Fibroblast of villous mesenchyme (primary cell): Measurements from ENCODE around the gene TXLNB. TPM values are rescaled to one million over a fixed set of nuclear protein-coding genes. Genes with fewer than 3 reads are reported as not detected.

Experiments
- DNase-seq: peaks from one replicate; pipeline ENCODE4 v3.0.0-alpha.2; 2010; ENCODE audit warnings: low read depth
- H3K4me3 ChIP-seq: 2 replicates; pipeline ENCODE4 v1.5.1; 2011; ENCODE audit warnings: low read depth, mild to moderate bottlenecking, low read length
- total RNA-seq: library from RNA; depleted of rRNA; stranded (reverse); fragments of >200 nt; gene quantifications from 2 replicates; pipeline ENCODE4 v1.2.3, GENCODE V29; 2012
- TF ChIP-seq, protein P1 (sequence below): IDR thresholded peaks from 2 replicates; pipeline ENCODE4 v1.5.1; 2012; ENCODE audit warnings: low read depth, mild to moderate bottlenecking, low read length; ENCODE audit not compliant: insufficient read depth

Gene TXLNB
- total RNA-seq, 1 donor = under 0.01 TPM

DNA sequence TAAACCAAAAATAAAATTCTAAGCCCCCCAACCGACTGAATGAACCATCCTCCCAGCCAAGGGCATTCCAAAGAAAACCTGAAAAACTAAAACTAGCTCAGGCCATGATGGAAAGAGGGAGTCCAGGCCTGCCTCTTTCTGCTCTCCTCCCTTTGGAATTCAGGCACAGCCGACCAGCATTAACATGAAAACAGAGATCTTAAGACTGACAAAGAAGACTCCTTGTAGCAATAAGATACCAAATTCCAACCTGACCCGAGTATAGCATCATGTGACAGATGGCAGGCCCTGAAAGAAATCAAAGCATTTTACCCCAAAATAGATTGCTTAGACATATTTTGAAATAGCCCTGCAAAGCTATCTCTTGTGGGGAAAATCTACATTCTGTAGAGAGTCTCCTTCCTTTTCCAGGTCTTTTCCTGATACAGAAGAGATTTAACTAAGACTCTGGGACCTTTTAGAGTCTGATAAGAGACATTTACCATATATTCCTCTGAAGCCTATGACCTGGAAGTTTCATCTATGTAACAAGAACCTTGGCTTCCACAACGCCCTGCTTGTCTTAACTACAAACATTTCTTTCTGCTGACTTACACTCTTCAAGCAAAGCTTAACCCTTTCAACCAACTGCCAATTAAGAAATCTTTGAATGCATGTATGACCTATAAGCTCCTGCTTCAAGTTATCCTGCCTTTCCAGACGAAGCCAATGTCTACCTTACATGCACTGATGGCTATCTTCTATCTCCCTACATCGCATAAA is 22.2 kb upstream of the TXLNB start:
- DNase-seq = no peak
- no peak overlapping the region for H3K4me3 ChIP-seq
- TF ChIP-seq, protein P1, sequence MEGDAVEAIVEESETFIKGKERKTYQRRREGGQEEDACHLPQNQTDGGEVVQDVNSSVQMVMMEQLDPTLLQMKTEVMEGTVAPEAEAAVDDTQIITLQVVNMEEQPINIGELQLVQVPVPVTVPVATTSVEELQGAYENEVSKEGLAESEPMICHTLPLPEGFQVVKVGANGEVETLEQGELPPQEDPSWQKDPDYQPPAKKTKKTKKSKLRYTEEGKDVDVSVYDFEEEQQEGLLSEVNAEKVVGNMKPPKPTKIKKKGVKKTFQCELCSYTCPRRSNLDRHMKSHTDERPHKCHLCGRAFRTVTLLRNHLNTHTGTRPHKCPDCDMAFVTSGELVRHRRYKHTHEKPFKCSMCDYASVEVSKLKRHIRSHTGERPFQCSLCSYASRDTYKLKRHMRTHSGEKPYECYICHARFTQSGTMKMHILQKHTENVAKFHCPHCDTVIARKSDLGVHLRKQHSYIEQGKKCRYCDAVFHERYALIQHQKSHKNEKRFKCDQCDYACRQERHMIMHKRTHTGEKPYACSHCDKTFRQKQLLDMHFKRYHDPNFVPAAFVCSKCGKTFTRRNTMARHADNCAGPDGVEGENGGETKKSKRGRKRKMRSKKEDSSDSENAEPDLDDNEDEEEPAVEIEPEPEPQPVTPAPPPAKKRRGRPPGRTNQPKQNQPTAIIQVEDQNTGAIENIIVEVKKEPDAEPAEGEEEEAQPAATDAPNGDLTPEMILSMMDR = no peak

DNA sequence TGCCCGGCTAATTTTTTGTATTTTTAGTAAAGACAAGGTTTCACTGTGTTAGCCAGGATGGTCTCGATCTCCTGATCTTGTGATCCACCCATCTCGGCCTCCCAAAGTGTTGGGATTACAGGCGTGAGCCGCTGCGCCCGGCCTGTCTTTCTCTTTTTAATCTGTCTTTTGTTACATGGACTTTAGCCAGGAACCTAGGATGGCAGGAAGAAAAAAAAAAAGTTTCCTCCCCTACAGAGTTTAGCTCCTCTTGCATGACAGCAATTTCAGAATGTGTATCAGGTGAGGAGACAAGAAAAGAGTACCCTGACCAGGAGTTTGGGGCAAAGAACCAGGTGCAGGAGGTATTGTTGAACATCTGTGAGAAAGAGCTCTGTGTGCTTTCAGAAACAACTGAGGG is 21.4 kb upstream of the TXLNB start:
- no peak overlapping the region for H3K4me3 ChIP-seq
- TF ChIP-seq, protein P1 = no peak
- DNase-seq = no peak

DNA sequence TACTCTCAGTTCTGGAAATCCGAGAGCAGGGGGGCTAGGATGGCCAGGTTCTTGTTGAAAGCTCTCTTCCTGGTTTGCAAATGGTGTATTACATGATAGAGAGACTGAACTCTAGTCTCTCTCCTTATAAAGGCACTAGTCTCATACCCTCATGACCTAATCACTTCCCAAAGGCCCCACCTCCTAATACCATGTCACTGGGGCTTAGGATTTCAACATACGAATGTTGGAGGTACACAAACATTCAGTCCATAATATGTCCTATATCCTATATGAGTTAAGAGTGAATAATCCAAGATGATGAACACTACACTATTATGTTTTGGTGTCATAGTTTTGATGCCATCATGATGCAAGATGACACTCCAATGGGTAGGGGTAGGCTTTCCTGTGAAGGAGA is 20.0 kb upstream of the TXLNB start:
- no peak overlapping the region for H3K4me3 ChIP-seq
- TF ChIP-seq, protein P1 = no peak
- DNase-seq = no peak

DNA sequence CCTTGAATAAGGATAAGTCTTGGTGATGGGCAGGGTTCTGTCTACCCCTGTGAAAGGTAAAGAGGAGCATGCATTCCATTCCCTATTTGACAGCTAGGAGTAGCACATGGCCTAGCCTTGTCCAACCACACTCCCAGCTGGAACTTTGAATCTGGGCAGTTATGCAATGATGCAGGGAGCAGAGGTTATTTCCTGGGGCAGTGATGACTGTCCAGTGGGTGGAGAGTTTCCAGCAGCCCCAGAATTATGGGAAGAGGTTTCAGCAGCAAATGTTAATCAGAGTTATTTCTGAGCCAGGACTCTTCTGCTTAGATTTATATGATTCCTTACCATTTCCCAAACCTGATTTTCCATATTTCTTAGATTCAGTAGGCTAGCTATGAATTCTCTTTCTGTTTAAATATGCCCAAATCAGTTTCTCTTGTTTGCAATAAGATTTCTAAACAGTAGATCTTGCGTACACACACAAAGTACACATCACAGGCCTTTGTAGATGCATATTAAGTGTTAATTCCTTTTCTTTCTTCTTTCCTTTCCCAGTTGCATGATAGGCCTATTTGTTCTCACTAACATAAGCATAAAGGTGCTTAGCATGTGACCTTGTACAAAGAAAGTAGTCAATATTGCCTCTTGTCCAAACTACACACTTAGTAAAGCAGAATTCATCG is 17.3 kb upstream of the TXLNB start:
- no peak overlapping the region for H3K4me3 ChIP-seq
- TF ChIP-seq, protein P1 = no peak
- DNase-seq = peak; percentile 62

DNA sequence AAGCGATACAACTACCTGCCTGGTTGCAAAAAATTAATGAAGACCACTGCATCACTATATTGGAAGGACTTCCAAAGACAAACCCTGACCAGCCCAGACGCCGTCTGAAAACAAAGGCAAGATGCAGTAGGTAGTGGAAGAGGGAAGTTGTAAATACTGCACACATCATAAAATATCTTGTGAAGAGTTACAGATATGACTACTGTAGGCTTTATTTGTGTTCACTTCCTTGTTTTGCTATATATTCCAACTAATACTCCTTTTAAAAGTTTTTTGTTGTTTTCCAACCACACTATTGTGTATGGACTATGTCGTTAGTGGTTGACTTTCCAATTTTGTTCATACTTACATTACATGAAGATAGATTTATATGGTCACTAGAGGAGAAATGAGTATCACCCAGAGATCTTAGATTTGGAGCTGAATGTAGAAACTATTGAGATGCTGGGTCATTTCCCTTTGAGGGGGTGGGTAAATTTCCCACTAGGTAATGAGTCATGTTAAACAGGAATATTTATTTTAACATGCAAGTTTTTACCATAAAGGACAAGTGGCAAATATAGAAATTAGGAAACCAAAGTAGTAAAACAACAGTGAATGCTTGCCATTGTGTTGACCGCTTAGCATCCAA is 16.6 kb upstream of the TXLNB start:
- DNase-seq = no peak
- TF ChIP-seq, protein P1 = no peak

DNA sequence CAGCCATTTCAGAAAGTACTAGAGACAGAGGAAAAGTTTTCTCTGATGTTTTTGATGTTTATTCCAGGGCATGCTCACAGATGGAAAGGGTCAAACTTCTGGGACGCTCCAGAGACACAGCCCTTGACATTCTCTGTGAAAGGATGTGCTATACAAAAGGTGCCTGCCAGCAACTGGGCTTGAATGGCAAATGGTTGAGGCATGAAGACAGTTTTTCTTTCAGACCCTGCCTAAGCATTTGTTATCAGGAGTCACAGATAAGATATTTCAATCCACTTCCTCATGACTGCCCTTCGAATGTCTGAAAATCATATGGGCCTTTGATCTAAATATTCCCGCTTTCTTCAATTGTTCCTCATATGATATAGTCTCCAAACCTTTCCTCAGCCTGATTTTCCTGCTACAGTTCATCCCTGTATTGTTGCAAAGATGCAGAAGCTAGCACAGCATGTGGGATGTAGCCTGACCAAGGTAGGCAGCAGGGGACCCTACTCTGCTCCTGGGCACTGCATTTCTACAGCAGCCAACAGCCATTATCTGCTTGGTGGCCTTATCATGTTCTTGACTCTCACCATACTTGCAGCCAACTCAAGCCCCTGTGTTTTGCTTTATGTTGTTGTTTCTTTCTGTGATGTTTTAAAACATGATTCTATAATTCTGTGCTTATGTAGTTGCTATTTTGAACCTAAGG is 14.6 kb upstream of the TXLNB start:
- TF ChIP-seq, protein P1 = no peak
- no peak overlapping the region for H3K4me3 ChIP-seq
- DNase-seq = no peak

More for the DNA sequence above, 16.6 kb upstream of the TXLNB start:
- no peak overlapping the region for H3K4me3 ChIP-seq
